K562 (cell line): ENCODE measurements around the gene TIMP1. TPM values are rescaled to one million over a fixed set of nuclear protein-coding genes. Genes with fewer than 3 reads are reported as not detected.

Experiments used
- ATAC-seq: fragments of 200-7000 bp; cut with Tn5 transposase; 3 replicates; pipeline ENCODE4 v1.9.1; 2020; ENCODE audit warnings: moderate library complexity
- BruUV-seq: library from RNA; stranded (reverse); fragments of 400-500 nt; replicated peaks from 2 replicates; lab custom pipeline; 2021; lab: Mats Ljungman, UMichigan
- CTCF ChIA-PET: fragments of 300-600 bp; formaldehyde crosslinking; extraction: SDS; loops from one replicate; lab custom pipeline; 2021; ENCODE audit warnings: low intra/inter-chr PET ratio; lab: Yijun Ruan, JAX
- POLR2A ChIA-PET: fragments of 300-600, 350-650 bp; sonication (Branson Sonifier 250); formaldehyde crosslinking; extraction: SDS; loops from one replicate; lab custom pipeline; 2021; ENCODE audit warnings: antibody characterized with exemption, inconsistent platforms; lab: Yijun Ruan, JAX
- DNase-seq, 4 experiments: peaks; one replicate each; pipeline versions ENCODE4 v3.0.0 to v3.0.0-alpha.2; 2011 to 2018; ENCODE audit warnings: low spot score in 3 of 4, mixed read lengths in 3 of 4; ENCODE audit errors: extremely low read depth in 1 of 4
- FAIRE-seq: peaks from 2 replicates; lab custom pipeline; 2011; peaks lifted over from hg19 to GRCh38; lab: Jason Lieb, UNC
- H2AFZ ChIP-seq: 2 replicates; pipeline ENCODE4 v1.6.0; 2011; ENCODE audit warnings: low read depth, low read length, control low read depth, inconsistent platforms
- H3K27ac ChIP-seq: fragments of 200-600 bp; 3 replicates; pipeline ENCODE4 v1.8.0; 2011; ENCODE audit warnings: low read depth, mild to moderate bottlenecking, control low read depth, inconsistent platforms, low read length, moderate library complexity, mixed read lengths; ENCODE audit errors: extremely low read depth
- H3K27me3 ChIP-seq, 2 experiments: fragments of 300-600 bp in 1 of 2; 2 replicates in 1 of 2; 3 replicates in 1 of 2; pipeline versions ENCODE4 v1.6.0 to v1.8.0; 2011; ENCODE audit warnings: inconsistent platforms in 2 of 2, low read length in 2 of 2, mild to moderate bottlenecking in 1 of 2, mixed read lengths in 1 of 2, moderate library complexity in 1 of 2; ENCODE audit not compliant: control insufficient read depth in 2 of 2, insufficient read depth in 2 of 2
- H3K36me3 ChIP-seq: fragments of 300-600 bp; 3 replicates; pipeline ENCODE4 v1.8.0; 2011; ENCODE audit warnings: mild to moderate bottlenecking, low read length, inconsistent platforms; ENCODE audit not compliant: control insufficient read depth, insufficient read depth
- H3K4me1 ChIP-seq, 2 experiments: fragments of 200-600 bp in 1 of 2; replicated peaks in 1 of 2; 2 replicates in 1 of 2; 3 replicates in 1 of 2; pipeline versions ENCODE4 v1.5.1 to v1.8.0; 2011; ENCODE audit warnings: inconsistent platforms in 2 of 2, low read length in 2 of 2, mild to moderate bottlenecking in 1 of 2, mixed read lengths in 1 of 2, moderate library complexity in 1 of 2; ENCODE audit not compliant: control insufficient read depth in 2 of 2, insufficient read depth in 2 of 2
- H3K4me2 ChIP-seq: 2 replicates; pipeline ENCODE4 v1.6.1; 2011; ENCODE audit warnings: low read length, control low read depth, inconsistent platforms, mixed read lengths; ENCODE audit not compliant: insufficient read depth
- H3K4me3 ChIP-seq: fragments of 200-600 bp; sonication (generic), shearing (Covaris generic); 2 replicates; pipeline ENCODE4 v1.5.1; 2016; ENCODE audit warnings: control low read depth, inconsistent platforms
- H3K79me2 ChIP-seq: fragments of 200-600 bp; 3 replicates; pipeline ENCODE4 v1.8.0; 2011; ENCODE audit warnings: low read length, inconsistent platforms; ENCODE audit not compliant: control insufficient read depth, insufficient read depth
- H3K9ac ChIP-seq, 2 experiments: 2 replicates each; pipeline versions ENCODE4 v1.6.0 to v1.6.1; 2011; ENCODE audit warnings: low read depth in 2 of 2, low read length in 2 of 2, control low read depth in 1 of 2, inconsistent platforms in 1 of 2, mild to moderate bottlenecking in 1 of 2, mixed read lengths in 1 of 2; ENCODE audit not compliant: insufficient read depth in 1 of 2
- H3K9me1 ChIP-seq: one replicate; pipeline ENCODE4 v1.6.0; 2011; ENCODE audit warnings: inconsistent platforms, mild to moderate bottlenecking, low read length, moderate library complexity; ENCODE audit not compliant: control insufficient read depth, insufficient read depth
- H3K9me3 ChIP-seq: replicated peaks from 2 replicates; pipeline ENCODE4 v1.5.1; 2011; ENCODE audit warnings: low read depth, low read length, inconsistent platforms; ENCODE audit not compliant: control insufficient read depth, insufficient read depth
- H4K20me1 ChIP-seq: replicated peaks from 2 replicates; pipeline ENCODE4 v1.6.1; 2011; ENCODE audit warnings: low read length, inconsistent platforms, mixed read lengths; ENCODE audit not compliant: control insufficient read depth, insufficient read depth
- MGA ChIP-seq: fragments of 450-650 bp; IDR thresholded peaks from 2 replicates; pipeline ENCODE4 v1.6.1; 2016; ENCODE audit warnings: mild to moderate bottlenecking, moderate library complexity
- PCBP1 ChIP-seq: fragments of 200-400 bp; formaldehyde crosslinking; IDR thresholded peaks from 2 replicates; pipeline ENCODE4 v1.6.1; 2018; ENCODE audit warnings: mild to moderate bottlenecking, low read depth, low read length; ENCODE audit not compliant: poor library complexity, severe bottlenecking
- POLR2AphosphoS2 ChIP-seq: IDR thresholded peaks from 2 replicates; pipeline ENCODE4 v1.6.1; 2012; ENCODE audit warnings: low read length, improper control_type of control experiment
- PPARD ChIP-seq: fragments of 250-450 bp; sonication (Bioruptor Pico); IDR thresholded peaks from 2 replicates; pipeline ENCODE4 v1.8.0; 2022; ENCODE audit warnings: inconsistent platforms, mild to moderate bottlenecking, moderate library complexity
- SIN3A ChIP-seq, 2 experiments: fragments of 150-350 bp in 1 of 2; IDR thresholded peaks; 2 replicates each; pipeline ENCODE4 v1.6.1; 2011 to 2016; ENCODE audit warnings: borderline replicate concordance in 2 of 2, low read depth in 2 of 2, low read length in 2 of 2, mild to moderate bottlenecking in 2 of 2, moderate library complexity in 2 of 2; ENCODE audit not compliant: control insufficient read depth in 1 of 2
- ZBTB34 ChIP-seq: fragments of 250-450 bp; sonication (Bioruptor Pico); IDR thresholded peaks from 2 replicates; pipeline ENCODE4 v1.8.0; 2021; ENCODE audit warnings: mild to moderate bottlenecking, moderate library complexity
- ZNF324 ChIP-seq: fragments of 250-450 bp; sonication (Bioruptor Pico); IDR thresholded peaks from 2 replicates; pipeline ENCODE4 v1.4.0; 2020; ENCODE audit warnings: mild to moderate bottlenecking
- ZNF584 ChIP-seq: fragments of 200-800 bp; sonication (Bioruptor generic); IDR thresholded peaks from 2 replicates; pipeline ENCODE4 v1.6.1; 2016; ENCODE audit warnings: low read depth, mild to moderate bottlenecking, missing genetic modification characterization, missing compliant biosample characterization
- WGBS: fragments of 100-300 bp; shearing (Covaris generic); methylation state at CpG from one replicate; pipeline ENCODE4 v1.1.6; 2016; ENCODE audit warnings: low coverage, mixed read lengths; ENCODE audit not compliant: insufficient coverage; ENCODE audit errors: missing lambda C conversion rate; 5-methylcytosine and 5-hydroxymethylcytosine counted together
- in situ Hi-C: fragments of 300-500 bp; cut with MboI; formaldehyde crosslinking; loops from 4 replicates; pipeline ENCODE4 v1.15.0; 2018; ENCODE audit warnings: inconsistent platforms, mixed read lengths
- intact Hi-C: fragments of 100-400 bp; cut with micrococcal nuclease; formaldehyde crosslinking; loops from 2 replicates; pipeline ENCODE4 v1.14.2; 2022
- polyA plus RNA-seq, 8 experiments: library from polyadenylated mRNA; depleted of rRNA in 4 of 8; stranded (reverse) in 5 of 8; unstranded in 3 of 8; fragments of >200 nt; fragmentation: Nextera tagmentation in 2 of 8; fragmentation: Illumina TruSeq in 1 of 8; extraction: Ambion mirVana in 2 of 8; extraction: Trizol in 1 of 8; gene quantifications; 2 replicates each; pipeline versions ENCODE4 v1.2.1 to v1.2.3, GENCODE V29; 2011 to 2014; ENCODE audit warnings: inconsistent platforms in 1 of 8, missing spikeins in 1 of 8
- total RNA-seq, 7 experiments: library from RNA; depleted of rRNA in 6 of 7; stranded (reverse); fragments of >200 nt in 6 of 7; fragmentation: Illumina TruSeq in 2 of 7; extraction: Trizol in 2 of 7; gene quantifications; 2 replicates each; pipeline versions ENCODE4 v1.2.1 to v1.2.3, GENCODE V29; 2011 to 2021; ENCODE audit warnings: low replicate concordance in 1 of 7

TIMP1 gene
- total and polyA plus RNA-seq, 9 of the 15 experiments (the other 6 are each of a cell fraction or from before 2014, with no cell fraction given), result 115 to 699 (median 273) TPM

GRCh38 chrX:47621851-47622250 is 39.6 kb downstream of the TIMP1 start:
- no peak for ATAC-seq
- 0% methylated on average over 6 of the region's 6 CpGs for WGBS
- Histone ChIP-seq H3K4me1 (peaks cover 0 to 22% of the 10 kb centered on the region in 2 experiments; a peak in 2 of 5 replicates), H3K4me3 (no peak overlapping the region), H3K79me2 (no peaks in the 10 kb centered on the region), H4K20me1 (no peaks in the 10 kb centered on the region), H3K4me2 (no peak overlapping the region), H3K9me3 (no peaks in the 10 kb centered on the region), H3K36me3 (no peaks in the 10 kb centered on the region), H3K27ac (no peak overlapping the region), H3K9ac (no peak overlapping the region), H2AFZ (no peak overlapping the region), H3K27me3 (peaks cover 0 to 34% of the 10 kb centered on the region in 2 experiments; a peak in 2 of 5 replicates), H3K9me1 (no peaks in the 10 kb centered on the region)
- no TSS peak for BruUV-seq
- CTCF ChIA-PET, result no interaction called here
- in situ Hi-C loops (no loop called here), intact Hi-C loops (no loop called here)
- no peak for FAIRE-seq
- DNase-seq, result no peak
- POLR2A ChIA-PET, result no interaction called here
- TF ChIP-seq ZNF324 (CRISPR knock-in tag), result no peak
- TF ChIP-seq PPARD, result no peak
- TF ChIP-seq ZNF584, result no peak
- no peak for TF ChIP-seq ZBTB34 (CRISPR knock-in tag)
- TF ChIP-seq SIN3A (IDR thresholded peaks at IDR 0.05; ENCODE audit: borderline replicate concordance in 2 of 2, control insufficient read depth in 1 of 2, low read depth in 2 of 2, low read length in 2 of 2), result no peak
- no peak for TF ChIP-seq PCBP1
- no peak for TF ChIP-seq MGA
- no peak for TF ChIP-seq POLR2AphosphoS2
